SK-N-DZ (cell line): ENCODE data around the gene RMI1. TPM values are rescaled to one million over a fixed set of nuclear protein-coding genes. Genes with fewer than 3 reads are reported as not detected.
"Not testable (repeated sequence)": the region's sequence is repeated elsewhere in the genome, so short reads cannot be mapped to it uniquely, and the experiment has no call there.

Experiments
- DNase-seq: peaks from one replicate; pipeline ENCODE4 v3.0.0-alpha.2; 2015; ENCODE audit warnings: low spot score
- polyA plus RNA-seq, 2 experiments: library from polyadenylated mRNA; depleted of rRNA; stranded (reverse); fragments of >200 nt; gene quantifications; 2 replicates each; pipeline ENCODE4 v1.2.3, GENCODE V29; 2014

The RMI1 gene
- polyA plus RNA-seq (2014; cell fraction: cytosol; rRNA removed): 6.7 and 8.1 TPM in 2 replicates
- 7.0 and 15.6 TPM in 2 replicates for polyA plus RNA-seq (2014; cell fraction: nucleus; rRNA removed)

GRCh38 chr9:83980395-83981125 lies at the start of gene RMI1:
RMI1 (plus strand) TSS chr9:83980805; CDS start chr9:84000987, 20,182 bp downstream.
- DNase-seq: peak; percentile 95

- DNase-seq: no peak
Observed at GRCh38 chr9:83930881-83931280, 49.7 kb upstream of the RMI1 start.

GRCh38 chr9:83932011-83932410 lies 48.6 kb upstream of the RMI1 start:
- DNase-seq: no peak

GRCh38 chr9:83932851-83933250 lies 47.8 kb upstream of the RMI1 start:
- no peak for DNase-seq

GRCh38 chr9:83933790-83934189 lies 46.8 kb upstream of the RMI1 start:
- no peak for DNase-seq

- no peak for DNase-seq
Observed at GRCh38 chr9:83934569-83935275, 45.9 kb upstream of the RMI1 start.

- no peak for DNase-seq
Observed at GRCh38 chr9:83935276-83935935, 45.2 kb upstream of the RMI1 start.

- DNase-seq: no peak
Observed at GRCh38 chr9:83936523-83936922, 44.1 kb upstream of the RMI1 start.

GRCh38 chr9:83937861-83938455 lies 42.6 kb upstream of the RMI1 start:
- DNase-seq: peak; percentile 54

GRCh38 chr9:83940590-83941303 lies 39.9 kb upstream of the RMI1 start:
- DNase-seq: no peak

- DNase-seq: not testable (repeated sequence)
Observed at GRCh38 chr9:83948096-83948495, 32.5 kb upstream of the RMI1 start.

GRCh38 chr9:83956086-83956435 lies 24.5 kb upstream of the RMI1 start:
- no peak for DNase-seq

GRCh38 chr9:83956436-83957247 lies 24.0 kb upstream of the RMI1 start:
- DNase-seq: peak; percentile 26

- no peak for DNase-seq
Observed at GRCh38 chr9:83957248-83957513, 23.4 kb upstream of the RMI1 start.

GRCh38 chr9:83959061-83959460 lies 21.5 kb upstream of the RMI1 start:
- DNase-seq: no peak

GRCh38 chr9:83960991-83961390 lies 19.6 kb upstream of the RMI1 start:
- DNase-seq: no peak

- no peak for DNase-seq
Observed at GRCh38 chr9:83962165-83962564, 18.4 kb upstream of the RMI1 start.

- peak; percentile 17 for DNase-seq
Observed at GRCh38 chr9:83964973-83965349, 15.6 kb upstream of the RMI1 start.

- DNase-seq: peak; percentile 43
Observed at GRCh38 chr9:83965350-83966208, 15.0 kb upstream of the RMI1 start.

- DNase-seq: no peak
Observed at GRCh38 chr9:83966209-83966582, 14.4 kb upstream of the RMI1 start.
